H9 (cell line): ENCODE measurements around the gene RAI14. TPM values are rescaled to one million over a fixed set of nuclear protein-coding genes. Genes with fewer than 3 reads are reported as not detected.

Source experiments
- DNase-seq: peaks from one replicate; pipeline ENCODE4 v3.0.0-alpha.2; 2017
- H2AFZ ChIP-seq: one replicate; pipeline ENCODE4 v1.6.1; 2013; ENCODE audit warnings: mild to moderate bottlenecking, low read length, control low read depth, moderate library complexity
- H2AK5ac ChIP-seq: 2 replicates; pipeline ENCODE4 v1.6.1; 2013; ENCODE audit warnings: low read length, control low read depth, mixed read lengths; ENCODE audit not compliant: insufficient read length
- H2BK120ac ChIP-seq: one replicate; pipeline ENCODE4 v1.6.1; 2013; ENCODE audit warnings: low read depth, mild to moderate bottlenecking, low read length, control low read depth, inconsistent platforms; ENCODE audit not compliant: poor library complexity, severe bottlenecking
- H2BK12ac ChIP-seq: 2 replicates; pipeline ENCODE4 v1.6.1; 2013; ENCODE audit warnings: low read length, control low read depth, mixed read lengths, low read depth; ENCODE audit not compliant: insufficient read length
- H2BK15ac ChIP-seq: 2 replicates; pipeline ENCODE4 v1.6.1; 2013; ENCODE audit warnings: low read depth, low read length, control low read depth
- H2BK20ac ChIP-seq: one replicate; pipeline ENCODE4 v1.6.1; 2013; ENCODE audit warnings: low read depth, mild to moderate bottlenecking, low read length, control low read depth, inconsistent platforms; ENCODE audit not compliant: poor library complexity, severe bottlenecking
- H2BK5ac ChIP-seq: 2 replicates; pipeline ENCODE4 v1.6.1; 2013; ENCODE audit warnings: low read length, control low read depth, mixed read lengths; ENCODE audit not compliant: insufficient read length
- H3K14ac ChIP-seq: 2 replicates; pipeline ENCODE4 v1.6.1; 2013; ENCODE audit warnings: low read length, control low read depth; ENCODE audit not compliant: insufficient read depth
- H3K18ac ChIP-seq: 2 replicates; pipeline ENCODE4 v1.6.1; 2013; ENCODE audit warnings: low read depth, mild to moderate bottlenecking, mixed read lengths, low read length, control low read depth; ENCODE audit not compliant: insufficient read length
- H3K23ac ChIP-seq: 2 replicates; pipeline ENCODE4 v1.6.1; 2013; ENCODE audit warnings: low read length, control low read depth, mixed read lengths, low read depth; ENCODE audit not compliant: insufficient read length
- H3K23me2 ChIP-seq: 2 replicates; pipeline ENCODE4 v1.6.1; 2013; ENCODE audit warnings: low read depth, mild to moderate bottlenecking, mixed read lengths, low read length, control low read depth; ENCODE audit not compliant: insufficient read length, poor library complexity, severe bottlenecking
- H3K27ac ChIP-seq: 2 replicates; pipeline ENCODE4 v1.5.1; 2013; ENCODE audit warnings: low read length, control low read depth, mixed read lengths, low read depth; ENCODE audit not compliant: insufficient read length
- H3K27me3 ChIP-seq: 2 replicates; pipeline ENCODE4 v1.6.1; 2013; ENCODE audit warnings: low read length, control low read depth, inconsistent platforms; ENCODE audit not compliant: insufficient read depth
- H3K4ac ChIP-seq: 2 replicates; pipeline ENCODE4 v1.6.1; 2013; ENCODE audit warnings: low read depth, mild to moderate bottlenecking, control low read depth, inconsistent platforms, low read length, moderate library complexity
- H3K4me1 ChIP-seq: 2 replicates; pipeline ENCODE4 v1.6.1; 2013; ENCODE audit warnings: low read length, control low read depth, inconsistent platforms; ENCODE audit not compliant: insufficient read depth
- H3K4me2 ChIP-seq: 2 replicates; pipeline ENCODE4 v1.6.1; 2013; ENCODE audit warnings: low read length, control low read depth, mixed read lengths; ENCODE audit not compliant: insufficient read length, insufficient read depth
- H3K56ac ChIP-seq: 2 replicates; pipeline ENCODE4 v1.6.1; 2013; ENCODE audit warnings: low read depth, mild to moderate bottlenecking, mixed read lengths, low read length, control low read depth; ENCODE audit not compliant: insufficient read length
- H3K79me1 ChIP-seq: 2 replicates; pipeline ENCODE4 v1.6.1; 2013; ENCODE audit warnings: low read depth, mild to moderate bottlenecking, moderate library complexity, low read length, control low read depth, inconsistent platforms; ENCODE audit not compliant: insufficient read depth, poor library complexity, severe bottlenecking
- H3K79me2 ChIP-seq: 2 replicates; pipeline ENCODE4 v1.6.1; 2013; ENCODE audit warnings: low read length, control low read depth, inconsistent platforms; ENCODE audit not compliant: insufficient read depth
- H3K9ac ChIP-seq: 2 replicates; pipeline ENCODE4 v1.6.1; 2013; ENCODE audit warnings: low read length, control low read depth, mixed read lengths; ENCODE audit not compliant: insufficient read length; ENCODE audit errors: extremely low read depth
- H3K9me3 ChIP-seq: one replicate; pipeline ENCODE4 v1.6.1; 2013; ENCODE audit warnings: low read depth, low read length, inconsistent platforms; ENCODE audit not compliant: control insufficient read depth
- H3T11ph ChIP-seq: one replicate; pipeline ENCODE4 v1.6.1; 2013; ENCODE audit warnings: mild to moderate bottlenecking, low read length, control low read depth, inconsistent platforms
- H4K20me1 ChIP-seq: one replicate; pipeline ENCODE4 v1.6.1; 2013; ENCODE audit not compliant: control insufficient read depth, insufficient read length, insufficient read depth
- H4K5ac ChIP-seq: 2 replicates; pipeline ENCODE4 v1.6.1; 2013; ENCODE audit warnings: low read depth, mild to moderate bottlenecking, mixed read lengths, low read length, control low read depth; ENCODE audit not compliant: insufficient read length
- H4K8ac ChIP-seq: replicated peaks from 2 replicates; pipeline ENCODE4 v1.6.1; 2013; ENCODE audit warnings: low read length, control low read depth, mixed read lengths, low read depth; ENCODE audit not compliant: insufficient read length
- H4K91ac ChIP-seq: 2 replicates; pipeline ENCODE4 v1.6.1; 2013; ENCODE audit warnings: low read depth, mild to moderate bottlenecking, moderate library complexity, mixed read lengths, low read length, control low read depth; ENCODE audit not compliant: insufficient read length
- H3K27ac Mint-ChIP-seq, 3 experiments: 2 replicates in 2 of 3; 3 replicates in 1 of 3; pipeline ENCODE4 v1.8.0; 2020 to 2021; ENCODE audit warnings: mixed read lengths in 3 of 3, mild to moderate bottlenecking in 1 of 3, moderate library complexity in 1 of 3
- H3K27me3 Mint-ChIP-seq: 2 replicates; pipeline ENCODE4 v1.8.0; 2021; ENCODE audit warnings: low read depth, mild to moderate bottlenecking, moderate library complexity, mixed read lengths
- H3K36me3 Mint-ChIP-seq, 3 experiments: 2 replicates in 2 of 3; 3 replicates in 1 of 3; pipeline ENCODE4 v1.8.0; 2020 to 2021; ENCODE audit warnings: low read depth in 3 of 3, mixed read lengths in 3 of 3; ENCODE audit not compliant: insufficient read depth in 1 of 3
- H3K4me1 Mint-ChIP-seq, 2 experiments: 2 replicates each; pipeline ENCODE4 v1.8.0; 2020; ENCODE audit warnings: mixed read lengths in 2 of 2
- H3K4me3 Mint-ChIP-seq, 2 experiments: 2 replicates in 1 of 2; 3 replicates in 1 of 2; pipeline ENCODE4 v1.8.0; 2020 to 2021; ENCODE audit warnings: mild to moderate bottlenecking in 2 of 2, mixed read lengths in 2 of 2, moderate library complexity in 1 of 2
- H3K9me3 Mint-ChIP-seq, 2 experiments: 2 replicates in 1 of 2; 3 replicates in 1 of 2; pipeline ENCODE4 v1.8.0; 2020; ENCODE audit warnings: mild to moderate bottlenecking in 2 of 2, mixed read lengths in 2 of 2, moderate library complexity in 1 of 2
- CTCF ChIP-seq: fragments of 200-600 bp; sonication (generic); conservative IDR thresholded peaks from 3 replicates; pipeline ENCODE4 v1.8.0; 2021; ENCODE audit warnings: antibody characterized with exemption, mild to moderate bottlenecking
- WGBS: extraction: QIAGEN DNeasy Blood & Tissue Kit; methylation state at CpG from one replicate; pipeline ENCODE4 v1.1.7; 2013; ENCODE audit warnings: missing lambda C conversion rate, low lambda C conversion rate, mixed read lengths; ENCODE audit not compliant: insufficient read length; ENCODE audit errors: extremely low coverage; 5-methylcytosine and 5-hydroxymethylcytosine counted together
- total RNA-seq: library from RNA; stranded (reverse); gene quantifications from 2 replicates; pipeline ENCODE4 v1.2.1, GENCODE V29; 2021

The RAI14 gene
- total RNA-seq, 1 experiment from 2014 or later: 127 TPM

GRCh38 chr5:34690301-34690700 lies 34.2 kb downstream of the RAI14 start:
- Histone ChIP-seq H4K91ac (no peak overlapping the region), H3K23ac (no peak overlapping the region), H4K20me1 (no peaks in the 10 kb centered on the region), H4K5ac (no peak overlapping the region), H2BK120ac (no peak overlapping the region), H3K9me3 (no peaks in the 10 kb centered on the region), H3K23me2 (no peaks in the 10 kb centered on the region), H3K4me2 (no peak overlapping the region), H4K8ac (no peak overlapping the region), H3K14ac (no peak overlapping the region), H2BK20ac (no peak overlapping the region), H3K79me2 (peaks cover 30% of the 10 kb centered on the region; the same call in 1 of the 2 replicates), H3K27ac (no peak overlapping the region), H3K9ac (no peak overlapping the region), H2AK5ac (no peak overlapping the region), H3K4me1 (peaks cover 10% of the 10 kb centered on the region; the same call in 1 of the 2 replicates), H3T11ph (no peak overlapping the region), H3K27me3 (no peaks in the 10 kb centered on the region), H3K79me1 (no peaks in the 10 kb centered on the region), H2BK5ac (no peak overlapping the region), H3K4ac (no peak overlapping the region), H2BK12ac (no peak overlapping the region), H3K18ac (no peak overlapping the region), H2BK15ac (no peak overlapping the region), H3K56ac (no peak overlapping the region), H2AFZ (no peak overlapping the region)
- H3K27me3 Mint-ChIP-seq: no peaks in the 10 kb centered on the region
- no CpG with 5 or more reads among the region's 8 CpGs for WGBS
- peaks cover 34 to 42% of the 10 kb centered on the region in 2 experiments for H3K4me1 Mint-ChIP-seq
- no peak for TF ChIP-seq CTCF
- peaks cover 30 to 57% (median 54%) of the 10 kb centered on the region in 3 experiments for H3K36me3 Mint-ChIP-seq
- no peak overlapping the region for H3K4me3 Mint-ChIP-seq
- no peaks in the 10 kb centered on the region for H3K9me3 Mint-ChIP-seq
- H3K27ac Mint-ChIP-seq: peak overlapping the region in 2 of 3 experiments; percentile 52 to 89; a peak in 4 of 7 replicates
- no peak for DNase-seq
